Suprapubic skin (tissue), 3 donors: ENCODE results near the gene IRF6.

ENCODE experiments used
- CTCF ChIP-seq, 2 donors: fragments of 200-600 bp in 1 of 2; fragments of 450-650 bp in 1 of 2; sonication (generic) in 1 of 2; IDR thresholded peaks; one replicate each; pipeline ENCODE4 v1.5.1; 2016 to 2019; ENCODE audit warnings: antibody characterized with exemption in 2 of 2, mild to moderate bottlenecking in 1 of 2, moderate library complexity in 1 of 2
- POLR2AphosphoS5 ChIP-seq, 3 donors: sonication (generic); formaldehyde crosslinking; IDR thresholded peaks; one replicate each; pipeline ENCODE4 v1.6.1; 2017; ENCODE audit warnings: antibody characterized with exemption in 3 of 3

- no peak for TF ChIP-seq CTCF (IDR thresholded peaks at IDR 0.05)
- TF ChIP-seq POLR2AphosphoS5 (IDR thresholded peaks at IDR 0.05) = no peak
Observed at GRCh38 chr1:209810783-209811182, 4.8 kb upstream of the IRF6 start.
